HepG2 (cell line): ENCODE results near the gene RGS19. TPM values are rescaled to one million over a fixed set of nuclear protein-coding genes. Genes with fewer than 3 reads are reported as not detected.
A peak's percentile ranks its signal among the peaks of the same experiment; 100 is the strongest.

Experiments
- ARNTL ChIP-seq: sonication (generic); formaldehyde crosslinking; IDR thresholded peaks from 2 replicates; pipeline ENCODE4 v1.4.0; 2020; ENCODE audit warnings: mild to moderate bottlenecking, missing genetic modification reagents
- ATF4 ChIP-seq, 2 experiments: fragments of 450-650 bp in 1 of 2; sonication (generic) in 1 of 2; formaldehyde crosslinking; IDR thresholded peaks; 2 replicates each; pipeline versions ENCODE4 v1.5.0 to v1.8.0; 2020 to 2022; ENCODE audit warnings: mild to moderate bottlenecking in 1 of 2, missing genetic modification reagents in 1 of 2
- CCDC6 ChIP-seq: sonication (generic); formaldehyde crosslinking; IDR thresholded peaks from 2 replicates; pipeline ENCODE4 v1.8.1; 2022; ENCODE audit warnings: mild to moderate bottlenecking, missing genetic modification reagents, moderate library complexity
- DR1 ChIP-seq: sonication (generic); formaldehyde crosslinking; IDR thresholded peaks from 2 replicates; pipeline ENCODE4 v1.8.0; 2021; ENCODE audit warnings: mild to moderate bottlenecking, missing genetic modification reagents, inconsistent platforms
- FOXM1 ChIP-seq: sonication (generic); formaldehyde crosslinking; IDR thresholded peaks from 2 replicates; pipeline ENCODE4 v1.5.0; 2020; ENCODE audit warnings: missing genetic modification reagents
- FOXO1 ChIP-seq: sonication (generic); formaldehyde crosslinking; IDR thresholded peaks from 2 replicates; pipeline ENCODE4 v1.4.0; 2020; ENCODE audit warnings: missing genetic modification reagents
- GTF2F1 ChIP-seq: fragments of 150-350 bp; IDR thresholded peaks from 2 replicates; pipeline ENCODE4 v1.6.1; 2014; ENCODE audit warnings: low read length
- HINFP ChIP-seq: sonication (generic); formaldehyde crosslinking; IDR thresholded peaks from 2 replicates; pipeline ENCODE4 v1.4.0; 2020; ENCODE audit warnings: low read depth, mild to moderate bottlenecking, missing genetic modification reagents
- MAX ChIP-seq: IDR thresholded peaks from 2 replicates; pipeline ENCODE4 v1.6.1; 2012; ENCODE audit warnings: inconsistent platforms
- MTA1 ChIP-seq: sonication (generic); formaldehyde crosslinking; IDR thresholded peaks from 2 replicates; pipeline ENCODE4 v1.4.0; 2020; ENCODE audit warnings: missing genetic modification reagents, mild to moderate bottlenecking, borderline replicate concordance
- NFE2L1 ChIP-seq: sonication (generic); formaldehyde crosslinking; IDR thresholded peaks from 2 replicates; pipeline ENCODE4 v1.4.0; 2020; ENCODE audit warnings: missing genetic modification reagents, mild to moderate bottlenecking, borderline replicate concordance
- PRPF4 ChIP-seq: fragments of 200-400 bp; formaldehyde crosslinking; IDR thresholded peaks from 2 replicates; pipeline ENCODE4 v1.6.1; 2016; ENCODE audit warnings: low read length, low read depth; ENCODE audit not compliant: poor library complexity, severe bottlenecking
- SIX1 ChIP-seq: sonication (generic); formaldehyde crosslinking; IDR thresholded peaks from 2 replicates; pipeline ENCODE4 v1.4.0; 2020; ENCODE audit warnings: missing genetic modification reagents, borderline replicate concordance
- TCF12 ChIP-seq, 2 experiments: fragments of 450-650 bp in 1 of 2; sonication (generic) in 1 of 2; formaldehyde crosslinking in 1 of 2; IDR thresholded peaks; 2 replicates each; pipeline versions ENCODE4 v1.6.1 to v1.8.0; 2017 to 2022; ENCODE audit warnings: antibody characterized with exemption in 1 of 2, mild to moderate bottlenecking in 1 of 2, missing genetic modification reagents in 1 of 2, moderate library complexity in 1 of 2
- TSC22D2 ChIP-seq: sonication (generic); formaldehyde crosslinking; IDR thresholded peaks from 2 replicates; pipeline ENCODE4 v1.5.1; 2020; ENCODE audit warnings: missing genetic modification reagents, mild to moderate bottlenecking, borderline replicate concordance
- ZNF225 ChIP-seq: sonication (generic); formaldehyde crosslinking; IDR thresholded peaks from 2 replicates; pipeline ENCODE4 v1.4.0; 2020; ENCODE audit warnings: mild to moderate bottlenecking, missing genetic modification reagents
- ZNF367 ChIP-seq: sonication (generic); formaldehyde crosslinking; IDR thresholded peaks from 2 replicates; pipeline ENCODE4 v1.4.0; 2020; ENCODE audit warnings: missing genetic modification reagents, borderline replicate concordance
- ZNF431 ChIP-seq: sonication (generic); formaldehyde crosslinking; IDR thresholded peaks from 2 replicates; pipeline ENCODE4 v1.9.0; 2022; ENCODE audit warnings: missing genetic modification reagents, low read depth, mild to moderate bottlenecking, borderline replicate concordance
- ZNF432 ChIP-seq: sonication (generic); formaldehyde crosslinking; IDR thresholded peaks from 2 replicates; pipeline ENCODE4 v1.5.0; 2020; ENCODE audit warnings: missing genetic modification reagents, mild to moderate bottlenecking, borderline replicate concordance
- ZNF556 ChIP-seq: sonication (generic); formaldehyde crosslinking; IDR thresholded peaks from 2 replicates; pipeline ENCODE4 v1.4.0; 2020; ENCODE audit warnings: mild to moderate bottlenecking, missing genetic modification reagents, borderline replicate concordance
- ZNF75D ChIP-seq: sonication (generic); formaldehyde crosslinking; IDR thresholded peaks from 2 replicates; pipeline ENCODE4 v1.8.1; 2023; ENCODE audit warnings: missing genetic modification reagents, mild to moderate bottlenecking, borderline replicate concordance
- ZNF781 ChIP-seq: sonication (generic); formaldehyde crosslinking; IDR thresholded peaks from 2 replicates; pipeline ENCODE4 v1.5.1; 2020; ENCODE audit warnings: borderline replicate concordance, mild to moderate bottlenecking, missing genetic modification reagents; ENCODE audit errors: not compliant biosample characterization
- polyA plus RNA-seq, 8 experiments: library from polyadenylated mRNA; depleted of rRNA in 3 of 8; stranded (reverse) in 7 of 8; unstranded in 1 of 8; fragments of >200 nt; fragmentation: Illumina TruSeq in 4 of 8; extraction: Trizol in 4 of 8; gene quantifications; 2 replicates each; pipeline versions ENCODE4 v1.2.1 to v1.2.3, GENCODE V29; 2011 to 2016; ENCODE audit warnings: low read depth in 4 of 8, missing spikeins in 1 of 8, mixed read lengths in 1 of 8; ENCODE audit not compliant: insufficient read depth in 1 of 8
- total RNA-seq, 5 experiments: library from RNA; depleted of rRNA; stranded (reverse); fragments of >200 nt; fragmentation: Illumina TruSeq; extraction: Trizol; gene quantifications; 2 replicates each; pipeline ENCODE4 v1.2.3, GENCODE V29; 2016; ENCODE audit warnings: low read depth in 1 of 5
- TF ChIP-seq, protein P1 (sequence below): sonication (generic); formaldehyde crosslinking; conservative IDR thresholded peaks from 2 replicates; pipeline ENCODE4 v1.4.0; 2020; ENCODE audit warnings: missing genetic modification reagents
- TF ChIP-seq, protein P2 (sequence below): sonication (generic); formaldehyde crosslinking; IDR thresholded peaks from 2 replicates; pipeline ENCODE4 v1.4.0; 2020; ENCODE audit warnings: missing genetic modification reagents

RGS19 gene
- total and polyA plus RNA-seq, 2 of the 13 experiments (the other 11 are each of a cell fraction or from before 2014, with no cell fraction given): 10.7 to 11.9 TPM

GRCh38 chr20:64051561-64052325 lies 27.6 kb downstream of the RGS19 start (continued):
- TF ChIP-seq ZNF781 (CRISPR knock-in tag): peak; percentile 25
- TF ChIP-seq PRPF4: no peak
- no peak for TF ChIP-seq SIX1 (CRISPR knock-in tag)
- TF ChIP-seq, protein P1, sequence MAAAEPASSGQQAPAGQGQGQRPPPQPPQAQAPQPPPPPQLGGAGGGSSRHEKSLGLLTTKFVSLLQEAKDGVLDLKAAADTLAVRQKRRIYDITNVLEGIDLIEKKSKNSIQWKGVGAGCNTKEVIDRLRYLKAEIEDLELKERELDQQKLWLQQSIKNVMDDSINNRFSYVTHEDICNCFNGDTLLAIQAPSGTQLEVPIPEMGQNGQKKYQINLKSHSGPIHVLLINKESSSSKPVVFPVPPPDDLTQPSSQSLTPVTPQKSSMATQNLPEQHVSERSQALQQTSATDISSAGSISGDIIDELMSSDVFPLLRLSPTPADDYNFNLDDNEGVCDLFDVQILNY (CRISPR knock-in tag): no peak
- TF ChIP-seq TSC22D2: no peak
- TF ChIP-seq GTF2F1: no peak
- no peak for TF ChIP-seq FOXM1 (CRISPR knock-in tag)
- peak; percentile 15; the same call in 1 of the 2 replicates for TF ChIP-seq DR1 (CRISPR knock-in tag)
- TF ChIP-seq MTA1: no peak
- TF ChIP-seq NFE2L1: no peak
- no peak for TF ChIP-seq CCDC6 (CRISPR knock-in tag)
- TF ChIP-seq, protein P2, sequence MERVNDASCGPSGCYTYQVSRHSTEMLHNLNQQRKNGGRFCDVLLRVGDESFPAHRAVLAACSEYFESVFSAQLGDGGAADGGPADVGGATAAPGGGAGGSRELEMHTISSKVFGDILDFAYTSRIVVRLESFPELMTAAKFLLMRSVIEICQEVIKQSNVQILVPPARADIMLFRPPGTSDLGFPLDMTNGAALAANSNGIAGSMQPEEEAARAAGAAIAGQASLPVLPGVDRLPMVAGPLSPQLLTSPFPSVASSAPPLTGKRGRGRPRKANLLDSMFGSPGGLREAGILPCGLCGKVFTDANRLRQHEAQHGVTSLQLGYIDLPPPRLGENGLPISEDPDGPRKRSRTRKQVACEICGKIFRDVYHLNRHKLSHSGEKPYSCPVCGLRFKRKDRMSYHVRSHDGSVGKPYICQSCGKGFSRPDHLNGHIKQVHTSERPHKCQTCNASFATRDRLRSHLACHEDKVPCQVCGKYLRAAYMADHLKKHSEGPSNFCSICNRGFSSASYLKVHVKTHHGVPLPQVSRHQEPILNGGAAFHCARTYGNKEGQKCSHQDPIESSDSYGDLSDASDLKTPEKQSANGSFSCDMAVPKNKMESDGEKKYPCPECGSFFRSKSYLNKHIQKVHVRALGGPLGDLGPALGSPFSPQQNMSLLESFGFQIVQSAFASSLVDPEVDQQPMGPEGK: 0 out of 2 replicates have a peak, but pooled peaks have one; percentile 28
- TF ChIP-seq ARNTL (CRISPR knock-in tag): no peak
- no peak for TF ChIP-seq ZNF225 (CRISPR knock-in tag)
- TF ChIP-seq ATF4 (CRISPR knock-in tag; IDR thresholded peaks at IDR 0.05): no peak
- no peak for TF ChIP-seq ZNF75D
- no peak for TF ChIP-seq ZNF432 (CRISPR knock-in tag)
- TF ChIP-seq HINFP: no peak
- TF ChIP-seq ZNF367 (CRISPR knock-in tag): no peak
- no peak for TF ChIP-seq MAX
- no peak for TF ChIP-seq FOXO1
- TF ChIP-seq ZNF556 (CRISPR knock-in tag): 0 out of 2 replicates have a peak, but pooled peaks have one; percentile 68
- TF ChIP-seq TCF12 (IDR thresholded peaks at IDR 0.05): no peak
- TF ChIP-seq TCF12 (CRISPR knock-in tag; IDR thresholded peaks at IDR 0.05): no peak
- no peak for TF ChIP-seq ZNF431 (CRISPR knock-in tag)
